ENCODE measurements around the gene B4GALNT2.

DNA sequence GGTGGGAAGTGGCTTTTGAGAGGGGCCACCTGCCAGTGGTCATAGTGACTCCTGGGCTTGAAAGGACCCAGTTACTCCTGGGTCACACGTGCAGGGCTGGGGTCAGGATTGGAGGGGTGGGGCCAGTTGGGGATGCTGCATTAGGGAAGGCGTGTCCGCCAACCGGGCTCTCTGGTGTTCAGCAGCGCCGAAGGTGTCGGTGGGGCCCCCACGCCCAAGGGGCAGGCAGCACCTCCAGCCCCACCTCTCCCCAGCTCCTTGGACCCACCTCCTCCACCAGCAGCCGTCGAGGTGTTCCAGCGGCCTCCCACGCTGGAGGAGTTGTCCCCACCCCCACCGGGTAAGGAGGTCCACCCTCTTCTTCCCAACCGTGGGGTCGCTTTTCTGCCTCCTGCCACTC, 87.4 kb downstream of the B4GALNT2 start:
- TF ChIP-seq, protein P1, sequence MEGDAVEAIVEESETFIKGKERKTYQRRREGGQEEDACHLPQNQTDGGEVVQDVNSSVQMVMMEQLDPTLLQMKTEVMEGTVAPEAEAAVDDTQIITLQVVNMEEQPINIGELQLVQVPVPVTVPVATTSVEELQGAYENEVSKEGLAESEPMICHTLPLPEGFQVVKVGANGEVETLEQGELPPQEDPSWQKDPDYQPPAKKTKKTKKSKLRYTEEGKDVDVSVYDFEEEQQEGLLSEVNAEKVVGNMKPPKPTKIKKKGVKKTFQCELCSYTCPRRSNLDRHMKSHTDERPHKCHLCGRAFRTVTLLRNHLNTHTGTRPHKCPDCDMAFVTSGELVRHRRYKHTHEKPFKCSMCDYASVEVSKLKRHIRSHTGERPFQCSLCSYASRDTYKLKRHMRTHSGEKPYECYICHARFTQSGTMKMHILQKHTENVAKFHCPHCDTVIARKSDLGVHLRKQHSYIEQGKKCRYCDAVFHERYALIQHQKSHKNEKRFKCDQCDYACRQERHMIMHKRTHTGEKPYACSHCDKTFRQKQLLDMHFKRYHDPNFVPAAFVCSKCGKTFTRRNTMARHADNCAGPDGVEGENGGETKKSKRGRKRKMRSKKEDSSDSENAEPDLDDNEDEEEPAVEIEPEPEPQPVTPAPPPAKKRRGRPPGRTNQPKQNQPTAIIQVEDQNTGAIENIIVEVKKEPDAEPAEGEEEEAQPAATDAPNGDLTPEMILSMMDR (IDR thresholded peaks at IDR 0.05; ENCODE audit: borderline replicate concordance, extremely low read depth, low read length, poor library complexity, severe bottlenecking) = no peak
- no peak for TF ChIP-seq EZH2 (IDR thresholded peaks at IDR 0.05; ENCODE audit: borderline replicate concordance, low read depth, low read length, severe bottlenecking)

All from DND-41 (cell line).